Measurements from ENCODE around the gene SPACA6.

The SPACA6 gene

GRCh38 chr19:51680474-51680873 is 12.7 kb upstream of the SPACA6 start:
- no peak for TF ChIP-seq CTCF (IDR thresholded peaks at IDR 0.05)

GRCh38 chr19:51681286-51681941 is 11.7 kb upstream of the SPACA6 start:
- H3K4me3 ChIP-seq = no peak overlapping the region
- H3K9me3 ChIP-seq = no peaks in the 10 kb centered on the region
- no peak for TF ChIP-seq CTCF (IDR thresholded peaks at IDR 0.05)
- no peak for DNase-seq
- no peak overlapping the region for H3K27ac ChIP-seq
- H3K27me3 ChIP-seq = peaks cover 0 to 10% of the 10 kb centered on the region in 2 donors
- H3K4me1 ChIP-seq = no peaks in the 10 kb centered on the region
- intact Hi-C loops (cut with DNase I; ENCODE audit: low total_unique reads) = loop anchor here (10.0 kb wide), 1 partner anchor 317 kb away; the partner anchor contains the start of genes CLDND2 and ETFB
- H3K36me3 ChIP-seq = no peaks in the 10 kb centered on the region

More at GRCh38 chr19:51680474-51680873, 12.7 kb upstream of the SPACA6 start:
- no peaks in the 10 kb centered on the region for H3K9me3 ChIP-seq
- no peak overlapping the region for H3K27ac ChIP-seq
- H3K4me3 ChIP-seq = no peak overlapping the region
- H3K27me3 ChIP-seq = peaks cover 0 to 11% of the 10 kb centered on the region in 2 donors
- intact Hi-C loops (cut with DNase I; ENCODE audit: low total_unique reads) = loop anchor here (10.0 kb wide), 1 partner anchor 316 kb away; the partner anchor contains the start of genes CLDND2 and ETFB
- no peaks in the 10 kb centered on the region for H3K4me1 ChIP-seq
- DNase-seq = no peak
- H3K36me3 ChIP-seq = no peaks in the 10 kb centered on the region

- TF ChIP-seq CTCF (IDR thresholded peaks at IDR 0.05) = no peak
- Histone ChIP-seq H3K27ac (peak overlapping the region in 1 of 2 donors; percentile 100), H3K4me1 (peaks cover 0 to 20% (median 14%) of the 10 kb centered on the region in 4 donors), H3K36me3 (no peaks in the 10 kb centered on the region), H3K4me3 (no peak overlapping the region), H3K27me3 (no peaks in the 10 kb centered on the region), H3K9me3 (no peaks in the 10 kb centered on the region)
- DNase-seq = no peak
- intact Hi-C loops (cut with DNase I; ENCODE audit: low total_unique reads) = loop anchor here (10.0 kb wide), 1 partner anchor 321 kb away; the partner anchor contains the start of genes CLDND2 and ETFB
These were observed 7.0 kb upstream of the SPACA6 start for GRCh38 chr19:51686171-51686570.

- H3K4me3 ChIP-seq = peak overlapping the region; percentile 71 to 97
- intact Hi-C loops (cut with DNase I; ENCODE audit: low total_unique reads) = loop anchor here (10.0 kb wide), 1 partner anchor 323 kb away; the partner anchor contains the start of genes CLDND2 and ETFB
These were observed 5.1 kb upstream of the SPACA6 start for GRCh38 chr19:51687791-51688670.

More at GRCh38 chr19:51687791-51688670, 5.1 kb upstream of the SPACA6 start:
- Histone ChIP-seq H3K27ac (peak overlapping the region; percentile 94 to 100), H3K9me3 (no peaks in the 10 kb centered on the region), H3K27me3 (no peaks in the 10 kb centered on the region), H3K4me1 (peaks cover 0 to 39% (median 32%) of the 10 kb centered on the region in 4 donors), H3K36me3 (peaks cover 0 to 4% (median 0%) of the 10 kb centered on the region in 3 donors)
- DNase-seq = peak; percentile 68 to 90
- no peak for TF ChIP-seq CTCF (IDR thresholded peaks at IDR 0.05)
